Liver (tissue), 3 donors: ENCODE data around the gene PNMA6E.

ENCODE experiments used
- CTCF ChIP-seq: fragments of 150-350 bp; IDR thresholded peaks from 2 replicates; pipeline ENCODE4 v1.5.1; 2017; ENCODE audit warnings: improper control_type of control experiment, low read depth, low read length; ENCODE audit not compliant: missing input control
- EGR1 ChIP-seq, 2 donors: IDR thresholded peaks; 2 replicates each; pipeline ENCODE4 v1.6.1; 2016 to 2018; ENCODE audit warnings: antibody characterized with exemption in 2 of 2, low read depth in 2 of 2
- RAD21 ChIP-seq, 2 donors: IDR thresholded peaks; 2 replicates each; pipeline ENCODE4 v1.6.1; 2016; ENCODE audit warnings: antibody characterized with exemption in 2 of 2, mild to moderate bottlenecking in 2 of 2
- RXRA ChIP-seq, 2 donors: IDR thresholded peaks; 2 replicates each; pipeline ENCODE4 v1.6.1; 2017 to 2018; ENCODE audit warnings: antibody characterized with exemption in 2 of 2, mild to moderate bottlenecking in 1 of 2
- SP1 ChIP-seq: IDR thresholded peaks from 2 replicates; pipeline ENCODE4 v1.6.1; 2018; ENCODE audit warnings: antibody characterized with exemption, mild to moderate bottlenecking
- ZBTB33 ChIP-seq: IDR thresholded peaks from 2 replicates; pipeline ENCODE4 v1.6.1; 2016; ENCODE audit warnings: antibody characterized with exemption
- TF ChIP-seq, protein P1 (sequence below): IDR thresholded peaks from 2 replicates; pipeline ENCODE4 v1.6.1; 2016; ENCODE audit warnings: antibody characterized with exemption
- donor health status: healthy.
- donor health status: healthy.

- no peak for TF ChIP-seq CTCF
- no peak for TF ChIP-seq ZBTB33
- TF ChIP-seq RAD21 (IDR thresholded peaks at IDR 0.05) = no peak
- no peak for TF ChIP-seq RXRA (IDR thresholded peaks at IDR 0.05)
- TF ChIP-seq EGR1 (IDR thresholded peaks at IDR 0.05; ENCODE audit: low read depth in 2 of 2) = no peak
- TF ChIP-seq, protein P1, sequence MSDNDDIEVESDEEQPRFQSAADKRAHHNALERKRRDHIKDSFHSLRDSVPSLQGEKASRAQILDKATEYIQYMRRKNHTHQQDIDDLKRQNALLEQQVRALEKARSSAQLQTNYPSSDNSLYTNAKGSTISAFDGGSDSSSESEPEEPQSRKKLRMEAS = no peak
- no peak for TF ChIP-seq SP1
Observed at GRCh38 chrX:153416781-153417450, 15.8 kb upstream of the PNMA6E start.
